GM12891 (cell line): ENCODE data around the gene SATL1.

ENCODE experiments used
- PAX5 ChIP-seq: IDR thresholded peaks from 2 replicates; pipeline ENCODE4 v1.6.1; 2011; ENCODE audit warnings: low read length, moderate library complexity, mild to moderate bottlenecking; ENCODE audit not compliant: insufficient read depth, severe bottlenecking
- POLR2A ChIP-seq: IDR thresholded peaks from 2 replicates; pipeline ENCODE4 v1.6.1; 2011; ENCODE audit warnings: low read depth, low read length, control low read depth
- POLR2AphosphoS5 ChIP-seq: IDR thresholded peaks from 2 replicates; pipeline ENCODE4 v1.6.1; 2011; ENCODE audit warnings: low read depth, low read length, control low read depth
- SPI1 ChIP-seq: IDR thresholded peaks from 2 replicates; pipeline ENCODE4 v1.6.1; 2011; ENCODE audit warnings: low read depth, low read length, control low read depth
- TAF1 ChIP-seq: IDR thresholded peaks from 2 replicates; pipeline ENCODE4 v1.6.1; 2011; ENCODE audit warnings: low read depth, low read length, control low read depth

GRCh38 chrX:85084770-85085393, 158.7 kb downstream of the SATL1 start:
- TF ChIP-seq POLR2A: no peak
- no peak for TF ChIP-seq PAX5
- no peak for TF ChIP-seq POLR2AphosphoS5
- no peak for TF ChIP-seq SPI1
- no peak for TF ChIP-seq TAF1
